Subcutaneous adipose tissue (tissue), 4 donors: ENCODE measurements around the gene MYL11. TPM values are rescaled to one million over a fixed set of nuclear protein-coding genes. Genes with fewer than 3 reads are reported as not detected.

Experiments used
- total RNA-seq, 4 donors: library from RNA; depleted of rRNA; stranded (reverse); fragments of >200 nt; gene quantifications; one replicate each; pipeline ENCODE4 v1.1.0, GENCODE V29; 2016
- TF ChIP-seq, protein P1 (sequence below): fragments of 450-650 bp; IDR thresholded peaks from one replicate; pipeline ENCODE4 v1.5.1; 2016; ENCODE audit warnings: low read depth, mild to moderate bottlenecking, control low read depth, antibody characterized with exemption, moderate library complexity

MYL11 gene
- total RNA-seq, 4 donors from 2014 or later, result not detected

DNA sequence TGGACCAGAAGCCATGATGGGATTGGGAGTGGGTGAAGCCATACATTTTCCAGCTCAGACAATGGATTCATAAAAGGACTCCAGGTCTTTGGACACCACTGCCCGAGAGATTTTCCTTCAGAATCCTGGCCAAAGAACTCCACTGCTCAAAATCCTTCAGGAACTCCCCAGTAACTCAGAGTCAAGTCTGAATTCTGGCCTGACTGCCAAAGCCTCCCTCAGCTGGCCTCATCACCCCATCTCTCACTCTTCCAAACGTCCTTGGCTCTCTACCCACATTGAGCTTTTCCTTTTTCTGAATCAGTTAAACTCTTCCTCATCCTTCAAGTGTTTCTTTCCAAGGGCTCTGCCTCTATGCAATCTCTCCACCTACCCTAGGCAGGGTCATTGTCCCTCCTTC lies 8.9 kb downstream of the MYL11 start:
- TF ChIP-seq, protein P1, sequence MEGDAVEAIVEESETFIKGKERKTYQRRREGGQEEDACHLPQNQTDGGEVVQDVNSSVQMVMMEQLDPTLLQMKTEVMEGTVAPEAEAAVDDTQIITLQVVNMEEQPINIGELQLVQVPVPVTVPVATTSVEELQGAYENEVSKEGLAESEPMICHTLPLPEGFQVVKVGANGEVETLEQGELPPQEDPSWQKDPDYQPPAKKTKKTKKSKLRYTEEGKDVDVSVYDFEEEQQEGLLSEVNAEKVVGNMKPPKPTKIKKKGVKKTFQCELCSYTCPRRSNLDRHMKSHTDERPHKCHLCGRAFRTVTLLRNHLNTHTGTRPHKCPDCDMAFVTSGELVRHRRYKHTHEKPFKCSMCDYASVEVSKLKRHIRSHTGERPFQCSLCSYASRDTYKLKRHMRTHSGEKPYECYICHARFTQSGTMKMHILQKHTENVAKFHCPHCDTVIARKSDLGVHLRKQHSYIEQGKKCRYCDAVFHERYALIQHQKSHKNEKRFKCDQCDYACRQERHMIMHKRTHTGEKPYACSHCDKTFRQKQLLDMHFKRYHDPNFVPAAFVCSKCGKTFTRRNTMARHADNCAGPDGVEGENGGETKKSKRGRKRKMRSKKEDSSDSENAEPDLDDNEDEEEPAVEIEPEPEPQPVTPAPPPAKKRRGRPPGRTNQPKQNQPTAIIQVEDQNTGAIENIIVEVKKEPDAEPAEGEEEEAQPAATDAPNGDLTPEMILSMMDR, result no peak

DNA sequence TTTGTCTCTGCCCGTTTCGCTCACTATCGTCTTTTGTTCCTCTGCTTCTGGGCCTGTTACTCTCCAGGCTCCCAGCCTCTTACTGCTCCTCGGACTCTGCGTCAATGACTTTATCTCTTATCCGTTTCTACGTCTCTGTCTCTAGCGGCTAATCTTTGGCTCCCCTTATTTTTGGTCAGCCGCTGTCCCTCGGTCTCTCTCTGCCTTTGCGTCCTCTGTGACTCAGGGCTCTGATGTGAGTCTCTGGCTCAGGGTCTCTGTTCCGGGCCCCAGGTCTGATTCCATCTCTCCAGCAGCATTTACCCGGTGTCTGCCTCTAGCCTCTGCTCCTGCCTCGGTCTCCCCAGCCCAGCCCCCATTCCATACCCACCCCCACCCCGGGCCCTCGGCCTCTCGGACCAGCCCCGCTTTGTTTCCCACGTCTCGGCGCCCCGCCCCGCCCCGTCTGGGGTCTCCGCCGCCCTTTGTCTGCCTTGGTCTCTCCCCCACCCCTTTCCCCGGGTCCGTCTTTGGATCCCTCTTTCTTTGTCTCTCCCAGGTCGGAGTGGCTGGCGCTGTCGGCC lies 20.1 kb downstream of the MYL11 start:
- TF ChIP-seq, protein P1, result no peak

DNA sequence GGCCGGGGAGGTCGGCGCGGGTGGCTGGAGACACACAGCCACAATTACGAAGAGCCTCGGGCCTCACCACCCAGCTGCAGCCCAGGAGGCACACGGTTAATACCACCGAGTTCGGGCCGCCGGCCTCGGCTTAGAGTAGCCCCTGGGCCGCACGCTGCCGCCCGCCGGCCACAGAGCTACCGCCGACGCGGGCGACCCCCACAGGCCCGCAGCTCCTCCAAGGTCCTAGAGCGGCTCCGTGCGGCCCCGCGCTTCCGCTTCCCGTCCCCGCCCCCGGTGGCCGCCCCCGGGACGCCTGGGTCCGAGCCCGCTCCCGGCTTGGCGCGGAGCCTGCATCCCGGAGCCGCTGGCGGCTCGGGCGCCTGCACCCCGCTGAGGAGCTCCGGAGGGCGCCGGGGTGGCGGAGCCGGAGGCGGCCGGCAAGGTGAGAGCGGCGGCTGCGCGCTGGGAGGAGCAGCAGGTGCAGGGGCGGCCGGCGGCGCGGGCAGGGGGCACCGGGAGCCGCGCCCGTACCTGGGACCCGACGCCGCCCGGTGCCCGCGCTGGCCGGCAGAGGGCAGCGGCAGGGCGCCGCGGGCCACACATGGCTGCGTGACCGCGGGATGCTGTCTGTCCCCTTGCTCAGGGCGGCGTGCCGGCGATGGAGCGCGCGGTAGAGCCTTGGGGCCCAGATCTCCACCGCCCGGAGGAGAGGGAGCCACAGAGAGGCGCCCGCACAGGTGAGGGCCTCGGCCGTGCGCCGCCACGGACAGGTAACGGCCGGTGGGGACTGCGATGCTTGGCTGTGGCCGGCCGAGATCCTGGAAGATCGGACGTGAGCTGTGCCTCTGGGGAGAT lies 20.8 kb downstream of the MYL11 start, which contains the start of gene ZNF48:
Gene ZNF48, plus strand, starts transcription at position 266 of the 837 bp plus-strand sequence. Its CDS starts 375 bp downstream, at position 641.
- TF ChIP-seq, protein P1, result no peak

DNA sequence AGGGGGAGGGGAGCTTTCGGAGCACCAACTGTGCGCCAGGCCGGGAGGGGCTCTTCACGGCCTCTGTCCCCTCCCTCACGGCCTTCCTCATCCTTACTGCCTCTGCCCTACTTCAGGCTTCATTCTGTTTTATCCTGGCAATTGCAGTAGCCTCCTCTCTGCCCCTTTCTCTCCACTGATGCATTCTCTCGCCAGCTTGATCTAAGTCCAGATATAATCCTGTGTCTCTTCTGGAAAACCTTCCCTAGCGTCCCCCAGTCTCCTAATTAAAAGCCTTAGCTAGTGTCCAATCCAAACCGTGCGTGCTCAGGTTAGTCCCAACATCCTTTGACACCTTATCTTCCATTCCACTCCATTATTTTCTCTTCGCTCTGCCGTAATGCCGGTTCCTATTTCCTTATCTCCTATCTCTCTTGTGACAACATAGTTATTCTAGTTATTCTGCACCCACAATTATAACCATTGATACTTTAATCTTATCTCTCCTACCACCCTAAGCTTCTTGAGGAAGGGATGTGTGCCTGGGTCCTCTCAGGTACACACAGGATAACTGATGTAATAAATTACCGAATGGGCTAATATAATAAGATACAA lies 21.5 kb downstream of the MYL11 start:
- TF ChIP-seq, protein P1, result no peak

DNA sequence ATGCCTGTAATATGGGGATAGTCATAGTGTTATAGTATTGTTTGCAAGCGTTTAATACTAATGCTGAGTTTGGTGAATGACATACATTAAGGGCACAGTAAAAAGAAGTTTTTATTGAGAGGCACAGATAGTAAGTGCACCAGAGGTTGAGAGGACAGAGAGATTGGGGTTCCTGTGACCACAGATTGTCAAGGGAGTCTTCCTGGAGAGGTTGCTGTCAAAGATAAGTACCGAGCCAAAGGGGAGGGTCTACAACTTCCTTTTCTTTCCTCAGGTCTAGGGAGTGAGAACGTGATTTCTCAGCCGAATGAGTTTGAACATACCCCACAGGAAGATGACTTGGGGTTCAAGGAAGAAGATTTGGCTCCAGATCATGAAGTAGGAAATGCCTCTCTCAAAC lies 22.5 kb downstream of the MYL11 start:
- TF ChIP-seq, protein P1, result no peak

DNA sequence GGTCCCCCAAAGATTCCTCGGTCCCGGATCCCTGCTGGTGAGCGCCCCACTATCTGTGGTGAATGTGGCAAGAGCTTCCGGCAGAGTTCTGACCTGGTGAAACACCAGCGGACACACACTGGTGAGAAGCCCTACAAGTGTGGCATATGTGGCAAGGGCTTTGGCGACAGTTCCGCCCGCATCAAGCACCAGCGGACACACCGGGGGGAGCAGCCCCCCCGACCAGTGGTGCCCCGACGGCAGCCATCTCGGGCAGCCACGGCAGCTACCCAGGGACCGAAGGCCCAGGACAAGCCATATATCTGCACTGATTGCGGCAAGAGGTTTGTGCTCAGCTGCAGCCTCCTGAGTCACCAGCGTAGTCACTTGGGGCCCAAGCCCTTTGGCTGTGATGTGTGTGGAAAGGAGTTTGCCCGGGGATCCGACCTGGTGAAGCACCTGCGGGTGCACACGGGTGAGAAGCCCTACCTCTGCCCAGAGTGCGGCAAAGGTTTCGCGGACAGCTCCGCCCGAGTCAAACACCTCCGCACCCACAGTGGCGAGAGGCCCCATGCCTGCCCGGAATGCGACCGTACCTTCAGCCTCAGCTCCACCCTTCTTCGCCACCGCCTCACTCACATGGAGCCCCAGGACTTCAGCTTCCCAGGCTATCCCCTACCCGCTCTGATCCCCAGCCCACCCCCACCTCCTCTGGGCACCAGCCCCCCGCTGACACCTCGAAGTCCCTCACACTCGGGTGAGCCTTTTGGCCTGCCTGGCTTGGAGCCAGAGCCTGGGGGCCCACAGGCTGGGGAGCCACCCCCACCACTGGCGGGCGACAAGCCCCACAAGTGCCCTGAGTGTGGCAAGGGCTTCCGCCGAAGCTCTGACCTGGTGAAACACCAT lies 23.4 kb downstream of the MYL11 start:
- TF ChIP-seq, protein P1, result no peak
